K562 (cell line): ENCODE results near the gene NACC1. TPM values are rescaled to one million over a fixed set of nuclear protein-coding genes. Genes with fewer than 3 reads are reported as not detected.

Experiments used
- ARID3A ChIP-seq: IDR thresholded peaks from 2 replicates; pipeline ENCODE4 v1.6.1; 2012; ENCODE audit warnings: low read depth, low read length, improper control_type of control experiment, borderline replicate concordance
- ARNT ChIP-seq, 2 experiments: fragments of 450-650 bp; IDR thresholded peaks; 2 replicates each; pipeline ENCODE4 v1.6.1; 2016; ENCODE audit warnings: mild to moderate bottlenecking in 1 of 2
- EP400 ChIP-seq: fragments of 450-650 bp; IDR thresholded peaks from 2 replicates; pipeline ENCODE4 v1.6.1; 2017; ENCODE audit warnings: antibody characterized with exemption, mild to moderate bottlenecking, moderate library complexity
- ETS2 ChIP-seq: IDR thresholded peaks from 2 replicates; pipeline ENCODE4 v1.6.1; 2016; ENCODE audit warnings: borderline replicate concordance, missing genetic modification characterization, mild to moderate bottlenecking, moderate library complexity, missing compliant biosample characterization; ENCODE audit not compliant: poor library complexity, severe bottlenecking
- EWSR1 ChIP-seq: fragments of 450-650 bp; IDR thresholded peaks from 2 replicates; pipeline ENCODE4 v1.6.1; 2018; ENCODE audit warnings: borderline replicate concordance, mild to moderate bottlenecking, low read depth, moderate library complexity; ENCODE audit not compliant: partially characterized antibody
- FOXM1 ChIP-seq, 2 experiments: fragments of 450-650 bp in 1 of 2; sonication (generic) in 1 of 2; formaldehyde crosslinking in 1 of 2; IDR thresholded peaks; 2 replicates each; pipeline versions ENCODE4 v1.6.1 to v1.9.0; 2017 to 2022; ENCODE audit warnings: low read depth in 2 of 2, mild to moderate bottlenecking in 2 of 2, missing genetic modification reagents in 1 of 2, moderate library complexity in 1 of 2
- FOXP1 ChIP-seq: sonication (generic); formaldehyde crosslinking; IDR thresholded peaks from 2 replicates; pipeline ENCODE4 v1.8.0; 2022; ENCODE audit warnings: mild to moderate bottlenecking, missing genetic modification reagents
- KAT2B ChIP-seq: IDR thresholded peaks from one replicate; pipeline ENCODE4 v1.6.1; 2012; ENCODE audit warnings: low read depth, mild to moderate bottlenecking, control low read depth, inconsistent platforms, low read length, moderate library complexity
- KAT7 ChIP-seq: sonication (generic); formaldehyde crosslinking; IDR thresholded peaks from 2 replicates; pipeline ENCODE4 v1.8.0; 2022; ENCODE audit warnings: missing genetic modification reagents, mild to moderate bottlenecking, borderline replicate concordance
- KDM2B ChIP-seq: fragments of 250-450 bp; sonication (Bioruptor Pico); IDR thresholded peaks from 2 replicates; pipeline ENCODE4 v1.8.0; 2021; ENCODE audit warnings: mild to moderate bottlenecking, moderate library complexity
- LARP7 ChIP-seq: fragments of 450-650 bp; IDR thresholded peaks from 2 replicates; pipeline ENCODE4 v1.6.1; 2016
- MYBL2 ChIP-seq, 2 experiments: fragments of 450-650 bp in 1 of 2; sonication (generic) in 1 of 2; formaldehyde crosslinking in 1 of 2; IDR thresholded peaks; 2 replicates each; pipeline versions ENCODE4 v1.6.1 to v1.8.1; 2017 to 2022; ENCODE audit warnings: borderline replicate concordance in 1 of 2, inconsistent platforms in 1 of 2, low read depth in 1 of 2, mild to moderate bottlenecking in 1 of 2, missing genetic modification reagents in 1 of 2, moderate library complexity in 1 of 2
- NBN ChIP-seq: fragments of 450-650 bp; IDR thresholded peaks from 2 replicates; pipeline ENCODE4 v1.6.1; 2016; ENCODE audit warnings: low read depth, mild to moderate bottlenecking
- NFE2 ChIP-seq: IDR thresholded peaks from 2 replicates; pipeline ENCODE4 v1.6.1; 2014; ENCODE audit warnings: antibody characterized with exemption, low read depth
- PHF20 ChIP-seq: fragments of 450-650 bp; IDR thresholded peaks from 2 replicates; pipeline ENCODE4 v1.6.1; 2018; ENCODE audit not compliant: partially characterized antibody
- POLR2H ChIP-seq: IDR thresholded peaks from 2 replicates; pipeline ENCODE4 v1.6.1; 2016; ENCODE audit warnings: missing genetic modification characterization, low read depth, mild to moderate bottlenecking, control low read depth, missing compliant biosample characterization, moderate library complexity
- PTBP1 ChIP-seq: fragments of 200-400 bp; formaldehyde crosslinking; IDR thresholded peaks from 2 replicates; pipeline ENCODE4 v1.6.1; 2017; ENCODE audit warnings: low read depth, low read length
- PYGO2 ChIP-seq: fragments of 450-650 bp; IDR thresholded peaks from 2 replicates; pipeline ENCODE4 v1.6.1; 2016; ENCODE audit warnings: mild to moderate bottlenecking, missing genetic modification characterization, moderate library complexity, missing compliant biosample characterization
- SAFB ChIP-seq: fragments of 200-400 bp; formaldehyde crosslinking; IDR thresholded peaks from 2 replicates; pipeline ENCODE4 v1.6.1; 2017; ENCODE audit warnings: low read depth, low read length, borderline replicate concordance
- TAF7 ChIP-seq: fragments of 450-650 bp; IDR thresholded peaks from 2 replicates; pipeline ENCODE4 v1.6.1; 2016; ENCODE audit warnings: missing genetic modification characterization, missing compliant biosample characterization
- TBL1XR1 ChIP-seq, 2 experiments: IDR thresholded peaks; 2 replicates each; pipeline ENCODE4 v1.6.1; 2012; ENCODE audit warnings: improper control_type of control experiment in 2 of 2, low read length in 2 of 2, mild to moderate bottlenecking in 1 of 2
- USF2 ChIP-seq: sonication (generic); formaldehyde crosslinking; IDR thresholded peaks from 2 replicates; pipeline ENCODE4 v1.5.0; 2020; ENCODE audit warnings: missing genetic modification reagents
- ZKSCAN3 ChIP-seq: fragments of 250-450 bp; sonication (Bioruptor Pico); IDR thresholded peaks from 2 replicates; pipeline ENCODE4 v1.4.0; 2020
- ZNF239 ChIP-seq: fragments of 250-450 bp; sonication (Bioruptor Pico); IDR thresholded peaks from 2 replicates; pipeline ENCODE4 v1.4.0; 2020; ENCODE audit warnings: mild to moderate bottlenecking
- ZNF24 ChIP-seq: fragments of 450-650 bp; IDR thresholded peaks from 2 replicates; pipeline ENCODE4 v1.6.1; 2016
- ZNF717 ChIP-seq: fragments of 250-450 bp; sonication (Bioruptor Pico); IDR thresholded peaks from 2 replicates; pipeline ENCODE4 v1.5.0; 2021
- ZNF780A ChIP-seq: fragments of 250-450 bp; sonication (Bioruptor Pico); IDR thresholded peaks from 2 replicates; pipeline ENCODE4 v1.5.0; 2021; ENCODE audit warnings: mild to moderate bottlenecking
- polyA plus RNA-seq, 8 experiments: library from polyadenylated mRNA; depleted of rRNA in 4 of 8; stranded (reverse) in 5 of 8; unstranded in 3 of 8; fragments of >200 nt; fragmentation: Nextera tagmentation in 2 of 8; fragmentation: Illumina TruSeq in 1 of 8; extraction: Ambion mirVana in 2 of 8; extraction: Trizol in 1 of 8; gene quantifications; 2 replicates each; pipeline versions ENCODE4 v1.2.1 to v1.2.3, GENCODE V29; 2011 to 2014; ENCODE audit warnings: inconsistent platforms in 1 of 8, missing spikeins in 1 of 8
- total RNA-seq, 7 experiments: library from RNA; depleted of rRNA in 6 of 7; stranded (reverse); fragments of >200 nt in 6 of 7; fragmentation: Illumina TruSeq in 2 of 7; extraction: Trizol in 2 of 7; gene quantifications; 2 replicates each; pipeline versions ENCODE4 v1.2.1 to v1.2.3, GENCODE V29; 2011 to 2021; ENCODE audit warnings: low replicate concordance in 1 of 7

Gene NACC1
- total and polyA plus RNA-seq, 9 of the 15 experiments (the other 6 are each of a cell fraction or from before 2014, with no cell fraction given): 0.04 to 96.6 (median 25.8) TPM

GRCh38 chr19:13099073-13099999 is 18.7 kb upstream of the NACC1 start (continued):
- TF ChIP-seq USF2 (CRISPR knock-in tag) (no peak), KDM2B (CRISPR knock-in tag) (peak; percentile 60; the same call in 1 of the 2 replicates), EWSR1 (no peak), PHF20 (no peak), MYBL2 (IDR thresholded peaks at IDR 0.05; ENCODE audit: low read depth) (no peak), MYBL2 (CRISPR knock-in tag; IDR thresholded peaks at IDR 0.05; ENCODE audit: borderline replicate concordance) (no peak), FOXM1 (IDR thresholded peaks at IDR 0.05; ENCODE audit: low read depth) (no peak), FOXM1 (CRISPR knock-in tag; IDR thresholded peaks at IDR 0.05; ENCODE audit: low read depth) (no peak), PTBP1 (0 out of 2 replicates have a peak, but pooled peaks have one; percentile 3), KAT7 (0 out of 2 replicates have a peak, but pooled peaks have one; percentile 82), PYGO2 (tag) (no peak), KAT2B (no peak), POLR2H (no peak; the same call in 1 of the 2 replicates), ZNF780A (peak; percentile 76; the same call in 1 of the 2 replicates), ARNT (IDR thresholded peaks at IDR 0.05) (no peak), NFE2 (no peak), ARID3A (no peak), ZKSCAN3 (CRISPR knock-in tag) (no peak), TBL1XR1 (IDR thresholded peaks at IDR 0.05; ENCODE audit: low read length in 2 of 2) (0 out of 4 replicates have a peak, but pooled peaks of 1 of the 2 experiments have one; percentile 21), EP400 (peak; percentile 50; the same call in 1 of the 2 replicates), NBN (no peak), FOXP1 (CRISPR knock-in tag) (no peak), LARP7 (no peak), ETS2 (tag) (peak; percentile 72), ZNF24 (peak; percentile 23; the same call in 1 of the 2 replicates), SAFB (no peak), ZNF239 (CRISPR knock-in tag) (no peak), TAF7 (tag) (no peak), ZNF717 (CRISPR knock-in tag) (peak; percentile 59; the same call in 1 of the 2 replicates)
